Keratinocyte (primary cell): ENCODE results near the gene RFX7. TPM values are rescaled to one million over a fixed set of nuclear protein-coding genes. Genes with fewer than 3 reads are reported as not detected.

ENCODE experiments used
- DNase-seq: peaks from one replicate; pipeline ENCODE4 v3.0.0-alpha.2; 2011; ENCODE audit warnings: low read depth, missing footprints, low spot score
- FAIRE-seq: peaks from 2 replicates; lab custom pipeline; 2011; peaks lifted over from hg19 to GRCh38; lab: Jason Lieb, UNC
- H2AFZ ChIP-seq: 2 replicates; pipeline ENCODE4 v1.6.0; 2012; ENCODE audit warnings: low read length, control low read depth, inconsistent platforms; ENCODE audit not compliant: control insufficient read depth
- H3K27ac ChIP-seq: 2 replicates; pipeline ENCODE4 v1.5.1; 2011; ENCODE audit warnings: low read length; ENCODE audit not compliant: control insufficient read depth, insufficient read depth
- H3K27me3 ChIP-seq: 3 replicates; pipeline ENCODE4 v1.6.0; 2011; ENCODE audit warnings: low read length; ENCODE audit not compliant: control insufficient read depth, insufficient read depth; ENCODE audit errors: extremely low read depth
- H3K36me3 ChIP-seq, 2 experiments: 2 replicates in 1 of 2; 3 replicates in 1 of 2; pipeline ENCODE4 v1.5.1; 2011; ENCODE audit warnings: low read length in 2 of 2, mild to moderate bottlenecking in 1 of 2; ENCODE audit not compliant: control insufficient read depth in 2 of 2, insufficient read depth in 2 of 2; ENCODE audit errors: extremely low read depth in 1 of 2
- H3K4me1 ChIP-seq: 3 replicates; pipeline ENCODE4 v1.5.1; 2011; ENCODE audit warnings: low read length; ENCODE audit not compliant: control insufficient read depth, insufficient read depth; ENCODE audit errors: extremely low read depth
- H3K4me2 ChIP-seq: 3 replicates; pipeline ENCODE4 v1.6.0; 2011; ENCODE audit warnings: low read depth, low read length; ENCODE audit not compliant: control insufficient read depth, insufficient read depth; ENCODE audit errors: extremely low read depth
- H3K4me3 ChIP-seq, 3 experiments: fragments of 200-600 bp in 1 of 3; sonication (generic) in 1 of 3; 2 replicates in 2 of 3; 3 replicates in 1 of 3; pipeline ENCODE4 v1.5.1; 2011 to 2016; ENCODE audit warnings: low read length in 3 of 3, mild to moderate bottlenecking in 3 of 3, control low read depth in 2 of 3, inconsistent platforms in 1 of 3, low read depth in 1 of 3, mixed read lengths in 1 of 3, mixed run types in 1 of 3, moderate library complexity in 1 of 3; ENCODE audit not compliant: control insufficient read depth in 2 of 3, insufficient read depth in 2 of 3; ENCODE audit errors: extremely low read depth in 1 of 3
- H3K79me2 ChIP-seq: 2 replicates; pipeline ENCODE4 v1.6.0; 2012; ENCODE audit warnings: low read length; ENCODE audit not compliant: control insufficient read depth, insufficient read depth
- H3K9ac ChIP-seq: 3 replicates; pipeline ENCODE4 v1.6.0; 2011; ENCODE audit warnings: low read length; ENCODE audit not compliant: control insufficient read depth, insufficient read depth; ENCODE audit errors: extremely low read depth
- H3K9me1 ChIP-seq: 3 replicates; pipeline ENCODE4 v1.6.0; 2011; ENCODE audit warnings: low read length; ENCODE audit not compliant: control insufficient read depth, insufficient read depth; ENCODE audit errors: extremely low read depth
- H3K9me3 ChIP-seq: 2 replicates; pipeline ENCODE4 v1.5.1; 2012; ENCODE audit warnings: low read depth, low read length; ENCODE audit not compliant: control insufficient read depth
- H4K20me1 ChIP-seq: 3 replicates; pipeline ENCODE4 v1.6.0; 2011; ENCODE audit warnings: low read length; ENCODE audit not compliant: control insufficient read depth, insufficient read depth; ENCODE audit errors: extremely low read depth
- CTCF ChIP-seq, 3 experiments: IDR thresholded peaks in 1 of 3; conservative IDR thresholded peaks in 1 of 3; optimal IDR thresholded peaks in 1 of 3; 2 replicates in 2 of 3; 3 replicates in 1 of 3; pipeline versions ENCODE3 to v1.5.1; 2011; ENCODE audit warnings: low read length in 3 of 3, mild to moderate bottlenecking in 3 of 3, moderate library complexity in 2 of 3, control low read depth in 1 of 3, inconsistent platforms in 1 of 3; ENCODE audit not compliant: insufficient read depth in 2 of 3; ENCODE audit errors: extremely low read depth in 1 of 3
- EZH2 ChIP-seq: IDR thresholded peaks from one replicate; pipeline ENCODE4 v1.6.1; 2012; ENCODE audit warnings: inconsistent platforms, mild to moderate bottlenecking, low read length, moderate library complexity
- dilution Hi-C: fragments of 300-500 bp; cut with MboI; formaldehyde crosslinking; loops from one replicate; pipeline ENCODE4 v1.7.0; 2020; ENCODE audit warnings: low sequenced_read_pairs; ENCODE audit not compliant: extremely low pct_ligation_motif_present
- polyA plus RNA-seq, 5 experiments: library from polyadenylated mRNA; depleted of rRNA in 3 of 5; stranded (reverse) in 3 of 5; stranded (forward) in 1 of 5; unstranded in 1 of 5; fragments of >200 nt; gene quantifications; 1 replicate in 1 of 5; 2 replicates in 3 of 5; 3 replicates in 1 of 5; pipeline versions ENCODE4 v1.2.1 to v1.2.3, GENCODE V29; 2011 to 2012; ENCODE audit warnings: missing spikeins in 2 of 5, low read depth in 1 of 5, low replicate concordance in 1 of 5

Gene RFX7
- polyA plus RNA-seq, 1 donor (not counting 4 experiments of a cell fraction or from before 2014, with no cell fraction given) = 16.3 TPM

- TF ChIP-seq EZH2 (no peak), CTCF (optimal IDR thresholded peaks at IDR 0.05 in 1 of 3, IDR thresholded peaks at IDR 0.05 in 1 of 3, conservative IDR thresholded peaks at IDR 0.05 in 1 of 3; ENCODE audit: extremely low read depth in 1 of 3, insufficient read depth in 2 of 3, low read length in 3 of 3) (no peak)
- dilution Hi-C loops = no loop called here
- Histone ChIP-seq H3K79me2 (peaks cover 96% of the 10 kb centered on the region), H3K27me3 (no peaks in the 10 kb centered on the region), H3K9me3 (no peaks in the 10 kb centered on the region), H3K36me3 (peaks cover 0 to 3% of the 10 kb centered on the region in 2 experiments), H3K4me3 (no peak overlapping the region), H3K27ac (no peak overlapping the region), H4K20me1 (no peaks in the 10 kb centered on the region), H3K4me1 (peaks cover 14% of the 10 kb centered on the region), H3K4me2 (no peak overlapping the region), H3K9ac (no peak overlapping the region), H2AFZ (no peak overlapping the region), H3K9me1 (no peaks in the 10 kb centered on the region)
- FAIRE-seq = no peak
- no peak for DNase-seq
Measured at GRCh38 chr15:56202701-56203100, 41.0 kb downstream of the RFX7 start.

- no peak overlapping the region for H2AFZ ChIP-seq
- no peak for DNase-seq
- TF ChIP-seq CTCF (optimal IDR thresholded peaks at IDR 0.05 in 1 of 3, IDR thresholded peaks at IDR 0.05 in 1 of 3, conservative IDR thresholded peaks at IDR 0.05 in 1 of 3; ENCODE audit: extremely low read depth in 1 of 3, insufficient read depth in 2 of 3, low read length in 3 of 3) = no peak
- no peak for TF ChIP-seq EZH2
- no peak overlapping the region for H3K9ac ChIP-seq
- peaks cover 0 to 3% of the 10 kb centered on the region in 2 experiments for H3K36me3 ChIP-seq
- no peak overlapping the region for H3K4me2 ChIP-seq
- no peaks in the 10 kb centered on the region for H3K4me1 ChIP-seq
- no peaks in the 10 kb centered on the region for H3K9me3 ChIP-seq
- H3K9me1 ChIP-seq = no peaks in the 10 kb centered on the region
- peaks cover 4% of the 10 kb centered on the region for H4K20me1 ChIP-seq
- H3K79me2 ChIP-seq = peaks cover 93% of the 10 kb centered on the region
- H3K27me3 ChIP-seq = no peaks in the 10 kb centered on the region
- no peak for FAIRE-seq
- no peak overlapping the region for H3K27ac ChIP-seq
- dilution Hi-C loops = no loop called here
- no peak overlapping the region for H3K4me3 ChIP-seq
Measured at GRCh38 chr15:56199038-56199437, 44.6 kb downstream of the RFX7 start.
